Activated T-cell treated with anti-CD3 and anti-CD28 coated beads for 4 hours (primary cell): Measurements from ENCODE around the gene UMODL1.

ENCODE experiments used
- DNase-seq: peaks from one replicate; pipeline ENCODE4 v3.0.0-alpha.2; 2020

UMODL1 gene

DNA sequence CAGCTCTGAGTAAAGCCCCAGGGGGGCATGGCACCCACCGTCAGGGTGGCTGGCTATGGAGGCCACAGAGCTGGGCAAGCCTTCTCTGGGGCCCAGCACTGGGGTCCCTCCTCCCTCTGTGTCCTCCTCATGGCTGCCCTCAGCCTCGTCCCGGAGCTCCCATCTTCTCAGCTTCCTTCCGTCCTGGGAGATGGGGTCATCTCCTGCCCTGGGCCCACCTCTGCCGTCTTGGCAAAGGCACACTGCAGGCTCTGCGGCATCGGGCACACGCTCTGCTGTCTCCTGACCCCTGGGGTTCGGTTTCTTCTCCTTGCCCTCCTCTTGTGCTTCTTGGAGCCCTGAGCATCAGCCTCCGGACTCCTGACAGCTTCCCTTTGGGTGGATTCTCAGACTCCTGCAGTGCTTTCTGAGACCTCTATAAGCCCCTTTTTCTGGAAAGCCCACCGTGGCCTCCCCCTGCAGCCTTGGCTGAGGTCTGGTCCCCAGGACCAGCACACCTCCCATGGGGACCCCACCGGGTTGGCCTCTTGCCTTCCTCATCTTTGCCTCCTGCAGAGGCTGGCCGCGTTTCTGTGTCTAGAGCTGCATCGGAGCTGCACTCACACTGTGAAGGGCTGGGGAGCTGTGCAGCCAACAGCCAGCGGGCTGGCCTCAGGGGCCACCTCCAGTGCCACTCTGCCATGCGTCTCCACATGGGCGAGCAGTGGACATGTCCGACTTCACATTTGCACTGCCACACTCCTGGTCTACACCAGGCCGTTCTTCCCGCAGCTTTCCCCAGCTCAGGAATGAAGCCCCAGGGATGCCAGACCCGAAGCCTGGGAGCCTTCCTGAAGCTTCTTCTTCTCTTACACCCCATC, 11.6 kb downstream of the UMODL1 start:
- no peak for DNase-seq

DNA sequence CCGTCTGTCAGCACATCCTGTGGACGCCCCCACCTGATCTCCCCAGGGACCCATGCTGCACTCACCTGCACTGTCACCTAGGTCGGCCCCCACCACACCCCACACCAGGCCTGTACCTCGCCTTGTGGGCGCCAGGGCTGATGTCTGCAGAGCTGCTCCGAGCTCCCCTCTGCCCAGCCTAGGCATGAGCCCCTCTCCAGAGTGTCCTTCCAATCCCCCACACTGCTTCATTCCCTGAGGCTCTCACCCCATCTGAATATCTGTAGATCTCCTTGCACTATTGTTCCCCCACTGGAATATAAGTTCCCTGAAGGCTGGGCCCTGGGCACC, 12.2 kb downstream of the UMODL1 start:
- no peak for DNase-seq

DNA sequence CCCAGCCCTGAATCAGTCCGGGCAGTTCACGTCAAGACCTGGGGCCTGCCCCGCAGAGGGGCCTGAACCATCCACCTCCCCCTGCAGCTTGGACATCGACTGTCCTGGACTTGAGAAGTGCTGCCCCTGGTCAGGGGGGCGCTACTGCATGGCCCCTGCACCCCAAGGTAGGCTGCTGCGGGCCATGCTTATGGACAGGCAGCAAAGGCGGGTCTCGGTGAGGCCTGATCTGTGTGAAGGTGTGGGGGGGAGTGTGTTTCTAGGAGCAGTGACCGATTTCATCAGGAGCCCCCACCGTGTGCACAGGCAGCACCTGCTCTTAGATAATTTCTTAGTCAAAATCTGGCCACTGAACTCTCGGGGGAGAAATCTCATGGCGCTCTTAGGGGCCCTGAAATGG, 13.0 kb downstream of the UMODL1 start:
- DNase-seq, result no peak

DNA sequence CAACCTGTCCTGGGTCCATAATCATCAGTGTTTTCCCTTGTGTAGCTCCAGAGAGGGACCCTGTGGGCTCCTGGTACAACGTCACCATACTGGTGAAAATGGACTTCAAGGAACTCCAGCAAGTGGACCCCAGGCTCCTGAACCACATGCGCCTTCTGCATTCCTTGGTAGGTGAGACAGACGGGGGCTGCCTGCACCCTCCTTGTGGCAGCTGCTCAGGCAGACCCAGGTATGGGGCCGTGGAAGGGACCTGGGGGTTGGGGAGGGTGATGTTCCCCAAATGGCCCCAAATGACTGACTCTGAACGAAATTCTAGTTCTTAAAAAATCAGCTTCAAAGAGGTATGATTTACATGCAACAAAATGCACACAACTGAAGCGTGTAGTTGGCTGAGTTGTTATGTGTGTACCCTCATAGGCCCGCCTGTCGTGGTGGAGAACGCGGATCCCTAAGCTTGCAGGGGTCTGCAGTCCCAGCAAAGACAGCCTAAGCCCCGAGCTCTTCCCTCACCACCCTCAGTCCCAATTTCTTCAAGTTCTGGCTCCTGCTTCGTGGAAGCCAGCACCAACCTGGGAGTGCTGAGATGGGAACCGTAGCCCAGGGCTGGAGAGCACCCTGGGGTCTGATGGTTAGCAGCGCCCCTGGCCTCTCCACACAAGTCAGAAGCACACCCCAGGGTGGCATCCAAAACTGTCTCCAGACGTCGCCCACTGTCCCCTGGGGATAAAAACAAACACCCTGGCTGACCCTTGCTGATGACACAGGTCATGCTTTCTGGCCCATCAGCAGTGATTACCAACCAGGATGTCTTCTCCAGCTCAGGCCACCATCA, 14.3 kb downstream of the UMODL1 start:
- no peak for DNase-seq

DNA sequence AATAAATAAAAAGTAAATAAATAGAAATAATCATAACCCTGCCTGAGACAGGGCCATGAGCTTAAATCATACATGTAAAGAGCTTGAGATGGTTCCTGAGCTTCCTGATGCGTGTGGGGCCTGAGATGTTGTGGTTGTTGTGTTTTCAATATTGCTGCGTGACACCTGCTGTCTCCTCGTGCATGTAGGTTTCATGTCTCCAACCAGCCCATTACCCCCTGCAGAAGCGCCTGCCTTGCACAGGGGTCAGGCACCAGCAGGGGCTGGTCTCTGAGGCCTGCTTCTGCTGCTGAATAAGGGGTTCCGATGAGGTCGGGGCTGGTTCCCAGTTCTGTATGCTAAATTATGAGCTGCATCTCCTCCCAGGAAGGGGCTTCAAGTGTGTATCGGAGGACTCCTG, 15.9 kb downstream of the UMODL1 start:
- no peak for DNase-seq

DNA sequence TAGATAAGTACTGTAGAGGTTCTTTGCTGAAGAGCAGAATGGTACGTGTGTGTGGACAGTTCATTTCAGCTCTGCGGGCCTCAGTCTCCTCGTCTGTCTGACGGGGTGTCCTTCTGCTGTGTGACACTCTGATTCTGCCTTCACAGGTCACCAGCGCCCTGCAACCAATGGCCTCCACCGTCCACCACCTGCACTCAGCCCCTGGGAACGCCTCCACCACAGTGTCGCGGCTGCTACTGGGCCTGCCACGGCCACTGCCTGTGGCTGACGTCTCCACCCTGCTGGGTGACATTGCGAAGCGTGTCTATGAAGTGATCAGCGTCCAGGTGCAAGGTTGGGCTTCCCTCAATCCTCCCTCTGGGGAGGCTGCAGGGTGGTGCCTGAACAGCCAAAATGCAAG, 17.0 kb downstream of the UMODL1 start:
- DNase-seq, result no peak

DNA sequence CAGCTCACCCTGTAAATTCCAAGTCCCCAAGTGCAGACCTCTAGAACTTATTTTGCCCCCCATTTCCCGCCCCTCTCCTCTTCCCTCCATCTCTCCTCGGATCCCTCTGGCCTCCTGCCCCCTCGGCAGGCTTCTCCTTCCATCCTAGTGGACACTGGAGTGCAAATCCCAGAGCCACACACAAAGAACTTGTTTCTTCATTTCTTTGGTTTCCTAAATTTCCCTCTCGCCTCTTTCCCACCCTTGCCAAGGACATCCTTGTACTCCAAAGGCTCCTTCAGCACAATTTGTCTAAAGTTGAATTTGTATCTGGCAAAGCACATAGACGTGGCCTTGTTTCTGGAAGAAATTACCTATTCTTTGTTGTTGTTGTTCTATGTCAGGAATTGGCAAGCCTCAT, 17.5 kb downstream of the UMODL1 start:
- DNase-seq, result no peak

DNA sequence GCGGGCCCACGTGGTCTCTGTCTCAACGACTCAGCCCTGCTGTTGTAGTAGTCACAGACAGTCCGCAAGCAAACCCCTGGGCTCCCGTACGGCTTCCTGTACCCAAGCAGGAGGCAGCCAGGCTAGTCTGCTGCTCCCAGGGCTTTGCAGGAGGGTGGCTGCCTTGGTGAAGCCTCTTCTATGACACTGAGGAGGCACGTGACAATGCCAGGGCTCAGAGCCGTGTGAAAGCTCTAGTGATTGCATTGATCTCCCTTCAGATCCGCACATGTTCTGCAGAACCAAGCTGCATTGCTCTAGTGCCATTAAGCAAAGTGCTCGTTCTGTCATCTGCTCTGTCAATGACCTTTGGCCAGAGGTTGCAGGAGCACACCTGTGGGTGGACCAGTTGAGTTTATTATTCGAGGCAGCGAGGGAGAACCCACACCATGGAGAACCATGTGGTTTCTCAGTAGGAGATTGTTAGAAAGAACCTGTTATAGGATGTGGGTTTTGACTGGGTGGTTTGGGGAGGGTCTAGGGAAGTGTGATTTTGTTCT, 18.0 kb downstream of the UMODL1 start:
- no peak for DNase-seq

DNA sequence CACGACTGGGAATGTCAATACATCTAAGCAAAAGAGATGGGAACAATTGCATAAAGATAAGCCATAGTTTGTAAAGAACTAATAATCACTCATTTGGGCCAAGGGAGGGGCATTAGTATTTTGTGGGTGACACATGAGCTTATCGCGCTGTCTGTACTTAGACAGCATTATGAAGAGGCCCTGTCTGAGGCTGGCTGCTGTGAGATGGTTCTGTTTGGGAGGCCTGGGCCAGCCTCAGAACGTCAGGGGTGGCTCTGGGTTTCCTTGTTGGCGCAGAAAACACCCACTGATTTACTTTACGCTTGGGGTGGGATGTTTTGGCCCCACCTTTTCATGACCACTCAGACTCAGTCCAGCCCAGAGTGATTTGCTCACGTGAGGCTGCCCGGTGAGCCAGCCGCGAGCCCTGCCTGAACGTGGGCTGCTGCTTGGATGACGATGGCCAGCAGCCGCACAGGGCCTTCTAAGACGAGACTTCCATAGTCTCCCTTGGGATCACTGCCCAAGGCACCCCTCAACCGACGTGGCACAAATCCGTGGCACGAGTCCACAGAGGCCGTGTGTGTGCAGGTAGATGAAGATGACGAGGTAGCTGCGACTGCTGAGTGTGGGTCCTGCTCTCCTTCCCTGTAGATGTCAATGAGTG, 18.7 kb downstream of the UMODL1 start:
- DNase-seq, result no peak

DNA sequence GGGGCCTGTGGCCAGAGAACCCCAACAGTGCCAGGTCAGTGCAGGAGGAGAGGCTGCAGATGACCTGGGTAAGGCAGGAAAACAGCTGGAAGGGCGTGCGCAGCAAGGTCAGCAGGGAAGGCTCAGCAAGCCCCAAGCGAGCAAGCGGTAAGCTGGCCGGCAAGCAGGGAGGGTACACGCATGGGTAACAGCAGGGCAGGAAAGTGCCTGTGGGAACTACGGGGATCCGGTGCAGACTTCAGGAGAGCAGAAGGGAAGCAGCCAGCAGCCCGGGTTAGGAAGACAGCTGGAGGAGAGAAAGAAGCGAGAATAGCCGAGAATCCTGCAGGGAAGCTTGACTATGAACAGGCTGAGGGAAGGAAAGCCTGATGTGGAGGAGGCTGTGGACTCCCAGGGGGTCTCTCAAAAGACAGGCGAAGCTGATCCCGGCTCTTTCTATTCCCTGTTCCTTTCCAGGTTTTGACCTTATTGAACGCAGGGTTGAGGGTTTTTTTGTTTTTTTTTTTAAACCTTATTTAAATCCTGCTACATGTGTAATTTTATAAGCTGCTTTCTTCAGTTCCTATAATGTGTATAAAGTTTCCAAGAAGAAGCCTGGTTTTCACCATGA, 20.9 kb downstream of the UMODL1 start:
- no peak for DNase-seq

DNA sequence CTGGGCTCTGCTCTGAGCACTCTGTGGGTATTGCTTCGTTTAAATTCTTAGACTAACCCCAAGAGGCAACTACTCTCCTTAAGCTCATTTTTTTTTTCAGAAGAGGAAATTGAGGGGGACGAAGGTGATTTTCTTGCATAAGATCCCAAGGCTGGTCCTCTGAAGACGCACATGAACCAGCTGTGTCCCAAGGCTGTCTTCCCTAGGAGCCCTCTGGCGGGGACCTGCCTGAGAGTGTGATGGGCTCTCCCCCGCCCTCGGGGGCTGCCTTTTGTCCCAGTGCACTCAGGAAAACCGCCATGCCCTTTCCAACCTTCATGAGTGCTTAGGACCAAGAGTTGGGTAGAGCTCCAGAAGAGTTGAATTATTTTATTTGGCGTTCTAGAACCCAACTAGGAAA, 21.7 kb downstream of the UMODL1 start:
- DNase-seq, result no peak

DNA sequence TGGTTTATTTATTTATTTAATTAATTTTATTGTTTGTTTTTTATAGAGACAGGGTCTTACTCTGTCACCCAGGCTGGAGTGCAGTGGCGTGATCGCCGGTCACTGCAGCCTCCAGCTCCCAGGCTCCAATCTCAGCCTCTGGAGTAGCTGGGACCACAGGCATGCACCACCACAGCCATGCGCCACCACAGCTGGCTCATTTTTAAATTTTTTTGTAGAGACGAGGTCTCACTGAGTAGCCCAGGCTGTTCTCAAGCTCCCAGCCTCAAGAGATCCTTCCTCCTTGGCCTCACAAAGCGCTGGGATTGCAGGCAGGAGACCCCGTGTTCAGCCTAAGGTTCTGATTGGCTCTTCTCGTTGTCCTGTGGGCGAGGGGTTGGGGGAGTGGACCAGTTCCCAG, 22.1 kb downstream of the UMODL1 start:
- DNase-seq, result no peak

DNA sequence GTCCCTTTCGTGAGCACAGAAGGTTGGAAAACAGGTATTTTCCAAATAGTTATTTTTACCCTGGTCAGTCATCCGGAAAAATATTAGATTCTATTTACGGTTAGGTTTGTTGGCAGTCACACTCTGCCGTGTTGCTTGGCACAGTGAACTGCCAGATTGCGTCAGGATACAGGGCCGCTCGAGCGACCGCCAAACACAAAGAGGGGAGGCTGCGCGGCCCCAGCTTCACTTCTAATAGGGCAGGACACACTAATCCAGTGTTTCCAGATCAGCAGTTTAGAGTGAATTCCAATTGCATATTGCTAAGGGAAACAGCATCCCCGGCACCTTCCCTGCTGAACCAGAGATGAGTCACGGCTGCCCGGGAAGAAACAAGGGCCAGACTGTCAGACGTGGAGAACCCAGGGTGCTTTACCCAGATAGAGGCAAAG, 22.9 kb downstream of the UMODL1 start:
- no peak for DNase-seq

DNA sequence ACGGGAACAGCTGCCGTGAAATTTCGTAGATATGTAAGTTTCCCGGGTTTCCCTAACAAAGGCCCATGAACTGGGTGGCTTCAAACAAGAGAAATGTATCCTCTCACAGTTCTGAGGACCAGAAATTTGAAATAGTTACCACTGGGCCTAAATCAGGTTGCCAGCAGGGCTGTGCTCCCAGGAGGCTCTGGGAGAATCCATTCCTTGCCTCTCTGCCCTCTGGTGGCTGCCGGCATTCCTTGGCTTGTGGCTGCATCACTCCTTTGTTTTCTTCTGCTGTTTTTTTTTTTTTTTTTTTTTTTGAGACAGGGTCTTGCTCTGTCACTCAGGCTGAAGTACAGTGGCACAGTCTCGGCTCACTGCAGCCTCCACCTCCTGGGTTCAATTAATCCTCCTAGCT, 23.7 kb downstream of the UMODL1 start:
- no peak for DNase-seq

DNA sequence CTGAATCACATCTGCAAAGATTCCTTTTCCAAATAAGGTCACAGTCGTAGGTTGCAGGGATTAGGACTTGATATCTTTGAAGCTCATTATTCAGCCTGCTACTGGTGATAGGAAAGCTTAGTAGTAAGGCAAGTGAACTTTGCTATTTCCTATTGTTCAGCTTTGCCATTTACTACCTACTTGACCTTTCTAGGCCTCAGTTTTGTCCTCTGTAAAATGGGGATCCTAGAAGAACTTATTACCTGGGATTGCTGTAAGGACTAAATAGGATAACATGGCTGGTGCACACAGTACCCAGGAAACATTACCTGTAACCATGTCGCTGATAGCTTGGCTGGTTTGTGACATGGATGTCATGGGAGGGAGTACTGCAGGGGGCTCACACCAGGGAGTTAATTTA, 24.5 kb downstream of the UMODL1 start:
- DNase-seq, result no peak

DNA sequence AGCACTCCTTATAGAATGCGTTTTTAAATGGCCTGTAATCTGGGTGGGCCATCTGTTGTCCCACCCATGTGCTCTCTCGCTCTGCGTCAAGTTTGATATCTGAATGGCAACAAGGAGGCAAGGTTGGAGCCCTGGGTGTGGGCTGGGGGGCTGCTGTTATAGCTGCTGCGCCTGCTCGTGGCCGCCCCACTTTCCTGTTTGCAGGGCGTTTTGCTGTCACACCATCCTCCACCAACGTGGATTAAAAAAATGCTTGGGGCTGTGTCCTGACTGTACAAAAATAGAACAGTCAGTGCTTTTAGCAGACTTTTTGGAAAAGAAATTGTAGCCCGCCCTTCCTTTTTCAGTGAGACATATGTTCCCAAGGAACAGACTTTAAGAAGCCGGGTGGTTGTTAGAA, 25.4 kb downstream of the UMODL1 start:
- DNase-seq, result no peak

DNA sequence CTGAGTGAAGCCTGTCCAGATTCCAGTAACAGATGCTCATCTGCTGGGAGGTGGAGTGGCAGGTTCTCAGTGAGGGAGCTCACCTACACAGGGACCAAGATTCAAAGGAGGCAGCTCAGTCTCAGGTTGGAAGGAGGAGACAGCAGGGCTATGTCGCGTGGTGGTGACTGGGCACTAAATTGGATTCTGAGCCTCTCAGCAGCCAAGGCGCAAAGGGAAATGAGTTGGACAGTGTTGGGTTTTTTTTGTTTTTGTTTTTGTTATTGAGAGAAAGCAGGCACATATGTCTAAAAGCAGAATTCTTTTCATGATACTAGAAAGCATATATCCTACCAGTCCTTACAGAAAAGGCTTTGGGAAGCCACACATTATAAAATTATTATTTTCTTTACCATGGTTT, 26.2 kb downstream of the UMODL1 start:
- no peak for DNase-seq

DNA sequence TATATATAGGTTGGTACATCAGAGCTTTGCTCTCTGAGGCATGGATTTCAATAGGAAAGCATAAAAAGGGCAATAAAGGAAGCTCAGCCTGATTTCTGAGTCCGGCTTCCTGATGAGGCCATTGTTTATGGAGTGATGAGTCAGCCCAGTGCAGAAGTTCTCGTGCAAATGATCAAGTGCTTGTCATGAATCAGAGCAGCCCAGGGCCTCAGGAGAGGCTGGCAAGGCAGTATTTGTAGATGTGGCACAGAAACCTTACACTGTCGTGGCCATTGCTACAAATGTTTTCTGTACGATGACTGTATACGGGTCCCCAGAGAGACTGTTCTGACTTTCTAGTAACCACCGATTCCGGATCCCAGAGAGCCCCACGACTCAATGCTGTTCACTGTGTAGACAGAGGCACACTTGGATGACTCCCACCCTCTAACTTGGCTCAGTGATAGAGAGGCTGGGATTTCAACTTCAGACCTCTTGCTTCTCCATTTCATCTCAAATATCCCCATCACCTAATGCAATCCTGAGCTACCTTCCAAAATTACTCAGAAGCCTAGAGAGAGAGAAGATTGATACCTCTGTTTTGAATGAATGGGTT, 26.8 kb downstream of the UMODL1 start:
- no peak for DNase-seq

DNA sequence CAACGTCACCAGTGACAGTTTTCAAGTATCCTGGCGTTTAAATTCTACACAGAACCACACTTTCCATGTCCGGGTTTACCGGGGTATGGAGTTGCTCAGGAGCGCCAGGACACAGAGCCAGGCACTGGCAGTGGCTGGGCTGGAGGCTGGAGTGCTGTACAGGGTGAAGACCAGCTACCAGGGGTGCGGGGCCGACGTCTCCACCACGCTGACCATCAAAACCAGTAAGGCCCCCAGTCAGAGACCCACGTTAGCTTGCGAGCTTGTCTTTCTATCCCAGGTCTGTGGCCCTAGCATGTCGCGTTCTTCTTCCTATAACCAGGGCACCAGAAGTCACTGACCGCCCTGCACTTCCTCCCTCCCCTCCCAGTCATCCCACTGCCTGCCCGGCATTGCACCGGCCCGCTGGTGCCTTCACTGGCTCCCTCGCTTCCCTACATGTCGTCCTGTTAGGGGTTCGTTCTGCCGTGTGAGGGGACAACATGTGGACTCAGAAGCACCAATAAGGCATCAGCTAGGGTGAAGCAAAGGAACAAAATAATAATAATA, 27.9 kb downstream of the UMODL1 start:
- DNase-seq, result no peak

DNA sequence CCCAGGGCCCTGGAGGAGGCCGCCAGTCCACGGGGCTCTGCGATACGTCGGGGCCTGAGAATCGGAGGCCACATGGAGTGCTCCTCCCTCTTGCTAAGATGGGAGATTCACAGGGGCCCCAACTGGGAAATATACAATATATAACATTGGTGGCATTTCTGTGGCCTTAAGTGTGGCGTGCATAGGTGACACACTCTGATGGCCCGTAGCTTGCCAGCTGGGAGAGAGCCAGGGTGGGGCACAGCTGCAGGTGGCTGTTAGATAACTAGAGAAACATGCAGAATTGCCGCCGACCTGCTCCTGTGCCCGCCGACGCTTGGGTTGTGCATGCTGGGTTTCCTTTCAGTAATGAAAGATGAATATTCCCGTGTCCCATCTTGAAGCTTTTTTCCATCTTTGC, 30.1 kb downstream of the UMODL1 start:
- DNase-seq, result no peak

DNA sequence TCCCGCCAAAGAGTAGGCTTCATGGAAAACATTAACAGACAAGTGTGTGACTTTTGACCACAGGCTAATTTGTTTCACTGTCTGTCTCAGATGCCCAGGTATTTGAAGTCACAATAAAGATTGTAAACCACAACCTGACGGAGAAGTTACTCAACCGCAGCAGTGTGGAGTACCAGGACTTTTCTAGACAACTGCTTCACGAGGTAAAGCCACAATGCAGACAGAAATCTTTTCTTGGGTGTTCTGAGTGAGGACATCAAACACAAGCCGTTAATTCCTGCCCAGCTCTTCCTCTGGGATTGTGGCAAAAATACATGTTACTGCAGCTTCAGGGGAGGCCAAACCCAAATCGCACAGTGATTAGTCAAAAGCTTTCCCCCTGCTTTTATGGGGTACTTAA, 31.0 kb downstream of the UMODL1 start:
- DNase-seq, result no peak

DNA sequence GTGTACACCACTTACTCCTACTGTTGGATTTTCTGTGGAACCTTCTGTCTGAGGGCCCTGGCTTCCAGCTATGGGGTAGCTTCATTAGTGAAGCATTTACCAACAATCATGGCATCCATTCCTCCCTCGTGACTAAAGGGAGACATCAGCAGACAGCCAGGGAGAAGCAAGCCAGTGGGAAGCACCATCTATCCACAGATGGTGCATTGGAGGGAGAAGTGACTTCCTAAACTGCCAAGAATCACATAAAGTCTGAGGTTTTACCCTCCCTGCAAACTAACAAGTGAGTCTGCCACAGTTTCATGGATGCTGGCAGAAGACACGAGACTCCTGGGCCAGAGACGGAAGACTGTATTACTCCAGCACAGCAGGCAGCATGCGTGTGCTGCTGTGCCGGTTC, 31.4 kb downstream of the UMODL1 start:
- DNase-seq, result no peak

DNA sequence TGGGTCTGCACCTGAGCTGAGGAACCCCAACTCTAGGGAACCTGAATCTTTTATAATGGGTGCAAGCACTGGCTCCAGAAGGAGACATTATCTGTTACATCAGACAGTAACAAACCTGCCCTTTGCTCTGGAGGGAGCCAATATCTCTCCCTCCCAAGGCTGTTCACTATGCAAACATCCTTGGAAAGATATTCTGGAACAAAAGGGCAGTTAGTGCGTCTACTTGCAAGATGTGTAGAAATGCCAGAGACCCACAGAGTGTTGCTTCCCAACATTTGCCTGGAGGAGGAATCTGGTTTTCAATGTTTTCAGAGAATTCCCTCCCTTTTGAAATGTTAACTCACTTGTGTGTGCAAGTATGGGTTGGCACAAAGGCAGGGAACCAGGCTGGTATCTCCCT, 31.9 kb downstream of the UMODL1 start:
- no peak for DNase-seq
